Neuronal stem cell (in vitro differentiated cells): ENCODE data around the gene CSMD2.

Experiments used
- DNase-seq: peaks from one replicate; pipeline ENCODE4 v3.0.0-alpha.2; 2013; ENCODE audit warnings: low spot score
- H2AFZ ChIP-seq: one replicate; pipeline ENCODE4 v1.6.1; 2013; ENCODE audit warnings: mild to moderate bottlenecking, low read length, inconsistent platforms
- H2AK5ac ChIP-seq: 2 replicates; pipeline ENCODE4 v1.6.1; 2013; ENCODE audit warnings: low read depth, mild to moderate bottlenecking, inconsistent platforms, low read length, moderate library complexity, mixed read lengths
- H2BK120ac ChIP-seq: 2 replicates; pipeline ENCODE4 v1.6.1; 2013; ENCODE audit warnings: low read depth, mild to moderate bottlenecking, inconsistent platforms, low read length, moderate library complexity, mixed read lengths
- H2BK12ac ChIP-seq: one replicate; pipeline ENCODE4 v1.6.1; 2013; ENCODE audit warnings: low read length, inconsistent platforms
- H2BK15ac ChIP-seq: 2 replicates; pipeline ENCODE4 v1.6.1; 2013; ENCODE audit warnings: mild to moderate bottlenecking, low read length, inconsistent platforms, mixed read lengths
- H2BK5ac ChIP-seq: one replicate; pipeline ENCODE4 v1.6.1; 2013; ENCODE audit warnings: inconsistent platforms, mild to moderate bottlenecking, low read length, moderate library complexity
- H3K14ac ChIP-seq: one replicate; pipeline ENCODE4 v1.6.1; 2013; ENCODE audit warnings: low read length, inconsistent platforms
- H3K18ac ChIP-seq: 2 replicates; pipeline ENCODE4 v1.6.1; 2013; ENCODE audit warnings: low read length, inconsistent platforms
- H3K23ac ChIP-seq: 2 replicates; pipeline ENCODE4 v1.6.1; 2013; ENCODE audit warnings: low read depth, mild to moderate bottlenecking, mixed read lengths, low read length, inconsistent platforms; ENCODE audit not compliant: poor library complexity
- H3K27ac ChIP-seq: replicated peaks from 3 replicates; pipeline ENCODE4 v1.5.1; 2013; ENCODE audit warnings: low read length, inconsistent platforms
- H3K27me3 ChIP-seq, 3 experiments: 2 replicates each; pipeline ENCODE4 v1.6.1; 2013; ENCODE audit warnings: low read length in 3 of 3, mild to moderate bottlenecking in 2 of 3, inconsistent platforms in 1 of 3, low read depth in 1 of 3, mixed read lengths in 1 of 3, moderate library complexity in 1 of 3; ENCODE audit not compliant: control insufficient read depth in 3 of 3, insufficient read depth in 3 of 3
- H3K36me3 ChIP-seq, 2 donors: replicated peaks in 1 of 2; 2 replicates each; pipeline ENCODE4 v1.6.1; 2013; ENCODE audit warnings: low read length in 2 of 2; ENCODE audit not compliant: control insufficient read depth in 2 of 2, insufficient read depth in 2 of 2
- H3K4ac ChIP-seq: 2 replicates; pipeline ENCODE4 v1.6.1; 2013; ENCODE audit warnings: inconsistent platforms, mild to moderate bottlenecking, low read length, moderate library complexity
- H3K4me1 ChIP-seq, 2 donors: 1 replicate in 1 of 2; 2 replicates in 1 of 2; pipeline ENCODE4 v1.6.1; 2013; ENCODE audit warnings: low read length in 2 of 2, low read depth in 1 of 2; ENCODE audit not compliant: control insufficient read depth in 2 of 2, insufficient read depth in 1 of 2
- H3K4me2 ChIP-seq: one replicate; pipeline ENCODE4 v1.6.1; 2013; ENCODE audit warnings: mild to moderate bottlenecking, low read length, inconsistent platforms; ENCODE audit not compliant: insufficient read depth, poor library complexity, severe bottlenecking
- H3K4me3 ChIP-seq, 2 donors: 2 replicates each; pipeline ENCODE4 v1.5.1; 2013; ENCODE audit warnings: low read length in 2 of 2, mild to moderate bottlenecking in 2 of 2, inconsistent platforms in 1 of 2, moderate library complexity in 1 of 2
- H3K79me1 ChIP-seq: one replicate; pipeline ENCODE4 v1.6.1; 2013; ENCODE audit warnings: low read depth, mild to moderate bottlenecking, inconsistent platforms, low read length, moderate library complexity
- H3K9ac ChIP-seq: one replicate; pipeline ENCODE4 v1.6.1; 2013; ENCODE audit warnings: mild to moderate bottlenecking, low read depth, low read length, inconsistent platforms; ENCODE audit not compliant: poor library complexity
- H3K9me3 ChIP-seq, 2 donors: replicated peaks in 1 of 2; 2 replicates each; pipeline versions ENCODE3 to v1.6.1; 2013; ENCODE audit warnings: low read length in 2 of 2, mild to moderate bottlenecking in 2 of 2, inconsistent platforms in 1 of 2, low read depth in 1 of 2, mixed read lengths in 1 of 2, moderate library complexity in 1 of 2; ENCODE audit not compliant: control insufficient read depth in 2 of 2, insufficient read depth in 1 of 2
- H4K8ac ChIP-seq: one replicate; pipeline ENCODE4 v1.6.1; 2013; ENCODE audit warnings: low read depth, mild to moderate bottlenecking, inconsistent platforms, low read length, moderate library complexity
- H4K91ac ChIP-seq: one replicate; pipeline ENCODE4 v1.6.1; 2013; ENCODE audit warnings: low read length, low read depth, mild to moderate bottlenecking, inconsistent platforms; ENCODE audit not compliant: poor library complexity
- WGBS, 2 donors: extraction: QIAGEN DNeasy Blood & Tissue Kit; methylation state at CpG; one replicate each; pipeline ENCODE4 v1.1.7; 2013; ENCODE audit warnings: missing lambda C conversion rate in 2 of 2, mixed read lengths in 1 of 2; ENCODE audit not compliant: insufficient read length in 2 of 2, insufficient replicate concordance in 1 of 2; ENCODE audit errors: extremely low coverage in 2 of 2; 5-methylcytosine and 5-hydroxymethylcytosine counted together

Gene CSMD2

GRCh38 chr1:33649759-33650158 is 515.3 kb downstream of the CSMD2 start:
- no peaks in the 10 kb centered on the region for H3K36me3 ChIP-seq
- no peak overlapping the region for H2BK120ac ChIP-seq
- no peak overlapping the region for H3K23ac ChIP-seq
- no peak overlapping the region for H3K18ac ChIP-seq
- H3K27me3 ChIP-seq = peaks cover 0 to 9% (median 0%) of the 10 kb centered on the region in 3 experiments
- no peak overlapping the region for H2BK15ac ChIP-seq
- H3K4me2 ChIP-seq = no peak overlapping the region
- no peaks in the 10 kb centered on the region for H3K9me3 ChIP-seq
- no peak overlapping the region for H3K14ac ChIP-seq
- no peak overlapping the region for H2AFZ ChIP-seq
- H3K79me1 ChIP-seq = no peaks in the 10 kb centered on the region
- WGBS, 2 donors = no CpG with 5 or more reads among the region's 7 CpGs
- H3K27ac ChIP-seq = no peak overlapping the region
- no peak overlapping the region for H3K9ac ChIP-seq
- H4K91ac ChIP-seq = no peak overlapping the region
- no peak overlapping the region for H4K8ac ChIP-seq
- H3K4me3 ChIP-seq = no peak overlapping the region
- no peaks in the 10 kb centered on the region for H3K4me1 ChIP-seq
- no peak for DNase-seq
- no peak overlapping the region for H3K4ac ChIP-seq
- H2BK12ac ChIP-seq = no peak overlapping the region
- H2AK5ac ChIP-seq = no peak overlapping the region
- H2BK5ac ChIP-seq = no peak overlapping the region

- Histone ChIP-seq H3K4me3 (no peak overlapping the region), H3K23ac (no peak overlapping the region), H3K9ac (no peak overlapping the region), H4K91ac (no peak overlapping the region), H2AK5ac (no peak overlapping the region), H3K79me1 (no peaks in the 10 kb centered on the region), H3K36me3 (no peaks in the 10 kb centered on the region), H2BK5ac (no peak overlapping the region), H2BK12ac (no peak overlapping the region), H2BK120ac (no peak overlapping the region), H3K9me3 (no peaks in the 10 kb centered on the region), H3K27me3 (peaks cover 0 to 6% (median 0%) of the 10 kb centered on the region in 3 experiments), H3K14ac (no peak overlapping the region), H2BK15ac (no peak overlapping the region), H3K4ac (no peak overlapping the region), H3K27ac (no peak overlapping the region), H3K4me2 (no peak overlapping the region), H4K8ac (no peak overlapping the region), H3K4me1 (no peaks in the 10 kb centered on the region), H2AFZ (no peak overlapping the region), H3K18ac (no peak overlapping the region)
- no peak for DNase-seq
- no CpG with 5 or more reads among the region's 4 CpGs for WGBS, 2 donors
These were observed 521.8 kb downstream of the CSMD2 start for GRCh38 chr1:33643216-33643615.

GRCh38 chr1:33641104-33641830 is 523.8 kb downstream of the CSMD2 start:
- no peak overlapping the region for H3K4ac ChIP-seq
- no peak overlapping the region for H4K8ac ChIP-seq
- H3K27me3 ChIP-seq = peaks cover 0 to 8% (median 0%) of the 10 kb centered on the region in 3 experiments
- H3K18ac ChIP-seq = no peak overlapping the region
- no peak overlapping the region for H2AK5ac ChIP-seq
- peak; percentile 14 for DNase-seq
- no peaks in the 10 kb centered on the region for H3K36me3 ChIP-seq
- H3K14ac ChIP-seq = no peak overlapping the region
- H3K9ac ChIP-seq = no peak overlapping the region
- H2BK5ac ChIP-seq = no peak overlapping the region
- H3K23ac ChIP-seq = no peak overlapping the region
- H2AFZ ChIP-seq = no peak overlapping the region
- no CpG with 5 or more reads among the region's 5 CpGs for whole genome bisulfite sequencing, 2 donors
- H3K4me2 ChIP-seq = no peak overlapping the region
- no peak overlapping the region for H2BK12ac ChIP-seq
- H3K79me1 ChIP-seq = no peaks in the 10 kb centered on the region
- no peak overlapping the region for H4K91ac ChIP-seq
- no peak overlapping the region for H2BK15ac ChIP-seq
- H3K4me3 ChIP-seq = no peak overlapping the region
- H3K27ac ChIP-seq = no peak overlapping the region
- no peaks in the 10 kb centered on the region for H3K4me1 ChIP-seq
- no peak overlapping the region for H2BK120ac ChIP-seq
- H3K9me3 ChIP-seq = no peaks in the 10 kb centered on the region

GRCh38 chr1:33640114-33640660 is 524.8 kb downstream of the CSMD2 start:
- WGBS, 2 donors = no CpG with 5 or more reads among the region's 3 CpGs
- no peaks in the 10 kb centered on the region for H3K4me1 ChIP-seq

More at GRCh38 chr1:33640114-33640660, 524.8 kb downstream of the CSMD2 start:
- no peak for DNase-seq
- Histone ChIP-seq H3K18ac (no peak overlapping the region), H2BK15ac (no peak overlapping the region), H2BK12ac (no peak overlapping the region), H3K27ac (no peak overlapping the region), H3K9me3 (no peaks in the 10 kb centered on the region), H3K9ac (no peak overlapping the region), H2AK5ac (no peak overlapping the region), H3K23ac (no peak overlapping the region), H3K79me1 (no peaks in the 10 kb centered on the region), H3K4me3 (no peak overlapping the region), H2BK120ac (no peak overlapping the region), H4K8ac (no peak overlapping the region), H3K4ac (no peak overlapping the region), H2BK5ac (no peak overlapping the region), H3K14ac (no peak overlapping the region), H3K4me2 (no peak overlapping the region), H3K36me3 (no peaks in the 10 kb centered on the region), H4K91ac (no peak overlapping the region), H2AFZ (no peak overlapping the region), H3K27me3 (peaks cover 0 to 8% (median 0%) of the 10 kb centered on the region in 3 experiments)
